Pancreas (tissue), 10 donors: ENCODE results near the gene COG3. TPM values are rescaled to one million over a fixed set of nuclear protein-coding genes. Genes with fewer than 3 reads are reported as not detected.

Experiments used
- ATAC-seq, 4 donors: fragments of 200-7000 bp; cut with Tn5 transposase; one replicate each; pipeline versions ENCODE4 v1.8.0 to v1.9.1; 2020; ENCODE audit warnings: mild to moderate bottlenecking in 4 of 4, moderate library complexity in 4 of 4
- DNase-seq, 6 donors: peaks; one replicate each; pipeline ENCODE4 v3.0.0-alpha.2; 2020
- FAIRE-seq: peaks from 2 replicates; lab custom pipeline; 2012; peaks lifted over from hg19 to GRCh38; lab: Jason Lieb, UNC
- H3K27ac ChIP-seq, 4 donors: fragments of 200-600 bp; sonication (generic); 1 replicate in 3 of 4; 2 replicates in 1 of 4; pipeline versions ENCODE4 v1.5.0 to v1.8.0; 2020
- H3K27me3 ChIP-seq, 4 donors: fragments of 200-600 bp; one replicate each; pipeline ENCODE4 v1.8.0; 2021
- H3K36me3 ChIP-seq, 3 donors: fragments of 200-600 bp; sonication (generic) in 1 of 3; one replicate each; pipeline versions ENCODE4 v1.5.0 to v1.8.0; 2020 to 2021
- H3K4me1 ChIP-seq, 3 donors: fragments of 200-600 bp; one replicate each; pipeline ENCODE4 v1.8.0; 2021
- H3K4me3 ChIP-seq, 4 donors: fragments of 200-600 bp; sonication (generic) in 2 of 4; one replicate each; pipeline versions ENCODE4 v1.5.0 to v1.8.0; 2020 to 2021
- H3K9me3 ChIP-seq, 4 donors: fragments of 200-600 bp; one replicate each; pipeline ENCODE4 v1.8.0; 2021
- WGBS, 2 donors: extraction: QIAGEN DNeasy Blood & Tissue Kit; methylation state at CpG; one replicate each; pipeline ENCODE4 v1.1.7; 2013; 5-methylcytosine and 5-hydroxymethylcytosine counted together
- intact Hi-C, 3 donors: fragments of 100-400 bp; cut with DNase I; formaldehyde crosslinking; loops; one replicate each; pipeline versions ENCODE4 v1.11.1 to v1.14.2; 2022
- polyA plus RNA-seq, 2 donors: library from polyadenylated mRNA; stranded (reverse); fragments of 200-250 nt; gene quantifications; one replicate each; pipeline ENCODE4 v1.2.3, GENCODE V29; 2013
- total RNA-seq, 6 donors: library from RNA; stranded (reverse); fragmentation: NEBNext Ultra II Directional in 4 of 6; extraction: Animal tissue kit (Norgen Biotek cat#: 25700) in 4 of 6; gene quantifications; one replicate each; pipeline versions ENCODE4 v1.2.1 to v1.2.4, GENCODE V29; 2021 to 2023
- TF ChIP-seq, protein P1 (sequence below), 4 donors: fragments of 200-600 bp; sonication (generic) in 3 of 4; IDR thresholded peaks; one replicate each; pipeline versions ENCODE4 v1.5.0 to v1.8.0; 2021; ENCODE audit warnings: antibody characterized with exemption in 4 of 4
- donor health status: healthy with polysubstance abuse.
- donor health status: DM: no; HTN: no; CAD: no; lungs with moderate emphysema.
- donor health status: DM: no; HTN: no; CAD: no.
- donor health status: control.
- donor health status: control.
- donor health status: Bipolar disorder and iron deficiency.
- donor health status: DM: yes; HTN: yes; CAD: no.
- donor health status: DM: no; HTN: no; CAD: no.
- donor health status: DM: no; HTN: no; CAD: no.
- donor health status: DM: yes; HTN: yes; CAD: no.

COG3 gene
- total and polyA plus RNA-seq, 8 donors, result 15.0 to 19.9 (median 18.7) TPM

DNA sequence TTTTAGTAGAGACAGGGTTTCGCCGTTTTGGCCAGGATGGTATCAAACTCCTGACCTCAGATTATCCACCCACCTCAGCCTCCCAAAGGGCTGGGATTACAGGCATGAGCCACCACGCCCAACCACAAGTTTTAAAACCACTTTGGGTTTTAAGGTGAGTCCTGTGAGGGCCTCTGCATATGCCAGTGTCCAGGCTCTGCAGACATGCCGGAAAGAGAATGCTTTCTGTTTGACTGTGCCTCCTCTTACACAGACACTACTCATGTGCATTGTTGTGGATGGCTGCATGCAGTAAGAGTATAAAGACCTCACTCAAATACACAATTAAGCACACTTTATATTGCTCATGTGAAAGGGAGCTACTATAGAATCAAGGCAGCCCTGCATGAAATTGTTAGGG lies 25.7 kb upstream of the COG3 start:
- 92% methylated on average over 4 of the region's 4 CpGs for WGBS, 2 donors
- H3K9me3 ChIP-seq, result no peaks in the 10 kb centered on the region
- peaks cover 0 to 6% (median 0%) of the 10 kb centered on the region in 3 donors for H3K4me1 ChIP-seq
- no peak overlapping the region for H3K4me3 ChIP-seq
- H3K27ac ChIP-seq, result no peak overlapping the region
- TF ChIP-seq, protein P1, sequence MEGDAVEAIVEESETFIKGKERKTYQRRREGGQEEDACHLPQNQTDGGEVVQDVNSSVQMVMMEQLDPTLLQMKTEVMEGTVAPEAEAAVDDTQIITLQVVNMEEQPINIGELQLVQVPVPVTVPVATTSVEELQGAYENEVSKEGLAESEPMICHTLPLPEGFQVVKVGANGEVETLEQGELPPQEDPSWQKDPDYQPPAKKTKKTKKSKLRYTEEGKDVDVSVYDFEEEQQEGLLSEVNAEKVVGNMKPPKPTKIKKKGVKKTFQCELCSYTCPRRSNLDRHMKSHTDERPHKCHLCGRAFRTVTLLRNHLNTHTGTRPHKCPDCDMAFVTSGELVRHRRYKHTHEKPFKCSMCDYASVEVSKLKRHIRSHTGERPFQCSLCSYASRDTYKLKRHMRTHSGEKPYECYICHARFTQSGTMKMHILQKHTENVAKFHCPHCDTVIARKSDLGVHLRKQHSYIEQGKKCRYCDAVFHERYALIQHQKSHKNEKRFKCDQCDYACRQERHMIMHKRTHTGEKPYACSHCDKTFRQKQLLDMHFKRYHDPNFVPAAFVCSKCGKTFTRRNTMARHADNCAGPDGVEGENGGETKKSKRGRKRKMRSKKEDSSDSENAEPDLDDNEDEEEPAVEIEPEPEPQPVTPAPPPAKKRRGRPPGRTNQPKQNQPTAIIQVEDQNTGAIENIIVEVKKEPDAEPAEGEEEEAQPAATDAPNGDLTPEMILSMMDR (IDR thresholded peaks at IDR 0.05), result no peak
- intact Hi-C loops, result no loop called here
- DNase-seq (no peak), FAIRE-seq (no peak), ATAC-seq (no peak)
- no peaks in the 10 kb centered on the region for H3K36me3 ChIP-seq
- no peaks in the 10 kb centered on the region for H3K27me3 ChIP-seq

DNA sequence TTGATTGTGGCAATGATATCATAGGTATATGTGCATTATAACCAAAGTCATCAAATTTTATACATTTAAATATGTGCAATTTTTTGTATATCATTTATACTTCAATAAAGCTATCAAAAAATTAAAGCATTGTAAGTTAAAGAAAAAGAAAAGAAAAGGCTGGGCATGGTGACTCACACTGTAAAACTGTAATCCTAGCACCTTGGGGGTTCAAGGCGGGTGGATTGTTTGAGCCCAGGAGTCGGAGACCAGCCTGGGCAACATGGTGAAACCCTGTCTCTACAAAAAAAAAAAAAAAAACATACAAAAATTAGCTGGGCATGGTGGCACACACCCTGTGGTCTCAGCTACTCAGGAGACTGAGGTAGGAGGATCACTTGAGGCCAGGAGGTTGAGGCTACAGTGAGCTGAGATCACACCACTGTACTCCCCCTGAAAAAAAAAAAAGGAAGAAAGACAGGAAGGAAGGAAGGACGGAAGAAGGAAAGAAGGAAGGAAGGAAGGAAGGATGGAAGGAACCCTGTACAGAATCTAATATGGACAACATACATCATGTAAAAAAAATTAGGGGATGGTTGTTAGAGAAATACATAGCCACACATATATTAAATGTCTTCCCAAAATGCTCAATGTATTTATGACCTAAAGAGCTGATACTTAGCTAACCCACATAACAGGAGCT lies 24.8 kb upstream of the COG3 start:
- TF ChIP-seq, protein P1 (IDR thresholded peaks at IDR 0.05), result no peak
- H3K9me3 ChIP-seq, result no peaks in the 10 kb centered on the region
- no peaks in the 10 kb centered on the region for H3K36me3 ChIP-seq
- 76 to 81% methylated on average over 3 of the region's 3 CpGs for WGBS, 2 donors
- intact Hi-C loops, result no loop called here
- H3K27me3 ChIP-seq, result no peaks in the 10 kb centered on the region
- no peak overlapping the region for H3K27ac ChIP-seq
- peaks cover 0 to under 1% (median 0%) of the 10 kb centered on the region in 3 donors for H3K4me1 ChIP-seq
- H3K4me3 ChIP-seq, result no peak overlapping the region
- DNase-seq, result no peak
- no peak for ATAC-seq
- FAIRE-seq, result no peak

DNA sequence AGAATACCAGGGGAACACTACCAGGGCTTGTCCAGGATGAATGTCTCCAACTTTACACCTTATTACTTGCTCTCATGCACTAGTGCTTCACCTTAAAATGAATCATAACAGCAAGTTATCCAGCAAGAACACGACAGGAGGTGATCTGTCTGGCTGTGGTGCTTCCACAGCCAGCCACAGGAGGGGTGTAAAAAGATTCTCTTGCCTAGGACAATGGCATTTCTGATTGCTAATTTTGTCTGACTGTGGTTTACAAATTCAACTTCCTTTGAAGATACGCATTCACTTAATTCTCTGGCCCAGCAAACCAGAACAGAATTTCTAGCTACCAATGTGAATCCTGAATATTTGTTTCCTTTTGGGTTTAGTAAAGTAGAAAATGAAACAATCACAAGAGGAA lies 23.1 kb upstream of the COG3 start:
- FAIRE-seq (no peak), ATAC-seq (no peak), DNase-seq (no peak)
- TF ChIP-seq, protein P1 (IDR thresholded peaks at IDR 0.05), result no peak
- Histone ChIP-seq H3K36me3 (no peaks in the 10 kb centered on the region), H3K4me3 (no peak overlapping the region), H3K9me3 (no peaks in the 10 kb centered on the region), H3K27ac (no peak overlapping the region), H3K27me3 (no peaks in the 10 kb centered on the region), H3K4me1 (no peaks in the 10 kb centered on the region)
- WGBS, 2 donors, result 73 to 75% methylated on average over 2 of the region's 2 CpGs
- intact Hi-C loops, result no loop called here

DNA sequence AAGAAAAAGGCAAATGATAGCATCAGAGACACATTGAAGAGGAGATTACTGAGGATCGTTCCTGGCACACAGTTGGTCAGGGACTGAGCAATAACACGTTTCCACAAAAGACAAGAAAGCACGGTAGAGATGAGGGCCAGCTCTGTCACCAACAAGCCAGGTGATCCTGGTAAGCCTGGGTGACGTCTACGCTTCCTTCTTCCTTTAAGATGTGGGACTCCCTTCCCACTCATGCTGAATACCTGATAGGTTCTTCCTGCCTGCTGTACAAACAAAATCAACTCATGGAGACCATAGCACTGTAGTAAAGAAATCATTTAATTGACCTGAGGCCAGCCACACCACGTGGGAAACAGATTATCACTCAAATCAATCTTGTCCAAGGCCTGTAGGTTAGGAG lies 19.7 kb upstream of the COG3 start:
- intact Hi-C loops, result no loop called here
- H3K36me3 ChIP-seq, result no peaks in the 10 kb centered on the region

DNA sequence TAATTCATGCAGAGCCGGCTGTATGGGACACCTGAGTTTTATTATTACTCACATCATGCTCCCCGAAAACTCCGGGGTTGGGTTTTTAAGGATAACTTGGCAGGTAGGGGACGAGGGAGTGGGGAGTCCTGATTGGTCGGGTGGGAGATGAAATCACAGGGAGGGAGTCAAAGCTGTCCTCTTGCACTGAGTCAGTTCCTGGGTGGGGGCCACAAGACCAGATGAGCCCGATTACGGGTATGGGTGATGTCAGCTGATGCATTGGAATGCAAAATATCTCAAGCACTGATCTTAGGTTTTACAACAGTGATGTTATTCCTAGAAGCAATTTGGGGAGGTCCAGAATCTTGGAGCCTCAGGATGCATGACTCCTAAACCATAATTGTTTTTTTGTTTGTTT lies 18.6 kb upstream of the COG3 start:
- WGBS, 2 donors, result 66 to 71% methylated on average over 7 of the region's 7 CpGs
- ATAC-seq (no peak), FAIRE-seq (no peak), DNase-seq (no peak)
- Histone ChIP-seq H3K27ac (no peak overlapping the region), H3K27me3 (no peaks in the 10 kb centered on the region), H3K9me3 (no peaks in the 10 kb centered on the region), H3K36me3 (no peaks in the 10 kb centered on the region), H3K4me3 (no peak overlapping the region), H3K4me1 (peaks cover 0 to 6% (median 5%) of the 10 kb centered on the region in 3 donors)
- TF ChIP-seq, protein P1 (IDR thresholded peaks at IDR 0.05), result no peak
- intact Hi-C loops, result no loop called here

More for the DNA sequence above, 19.7 kb upstream of the COG3 start:
- DNase-seq (no peak), FAIRE-seq (no peak), ATAC-seq (no peak)
- whole genome bisulfite sequencing, 2 donors, result 70 to 71% methylated on average over 6 of the region's 6 CpGs
- no peaks in the 10 kb centered on the region for H3K27me3 ChIP-seq
- no peaks in the 10 kb centered on the region for H3K9me3 ChIP-seq
- H3K4me3 ChIP-seq, result no peak overlapping the region
- H3K4me1 ChIP-seq, result peaks cover 0 to 6% (median 5%) of the 10 kb centered on the region in 3 donors
- no peak overlapping the region for H3K27ac ChIP-seq
- TF ChIP-seq, protein P1 (IDR thresholded peaks at IDR 0.05), result no peak
